Type B pancreatic cell (in vitro differentiated cells): ENCODE results near the gene MYBPC2. TPM values are rescaled to one million over a fixed set of nuclear protein-coding genes. Genes with fewer than 3 reads are reported as not detected.

Experiments used
- DNase-seq: peaks from one replicate; pipeline ENCODE4 v3.0.0; 2021; ENCODE audit warnings: mixed read lengths; ENCODE audit not compliant: unreplicated experiment; ENCODE audit errors: extremely low spot score
- H3K27ac Mint-ChIP-seq: 2 replicates; pipeline ENCODE4 v1.8.0; 2021; ENCODE audit warnings: mild to moderate bottlenecking, mixed read lengths
- H3K27me3 Mint-ChIP-seq: 2 replicates; pipeline ENCODE4 v1.8.0; 2021; ENCODE audit warnings: mixed read lengths
- H3K36me3 Mint-ChIP-seq: 2 replicates; pipeline ENCODE4 v1.8.0; 2021; ENCODE audit warnings: mixed read lengths
- H3K4me1 Mint-ChIP-seq: one replicate; pipeline ENCODE4 v1.8.0; 2021; ENCODE audit warnings: mixed read lengths; ENCODE audit not compliant: unreplicated experiment
- H3K4me3 Mint-ChIP-seq: 2 replicates; pipeline ENCODE4 v1.8.0; 2021; ENCODE audit warnings: mild to moderate bottlenecking, mixed read lengths
- H3K9me3 Mint-ChIP-seq: 2 replicates; pipeline ENCODE4 v1.8.0; 2021; ENCODE audit warnings: mixed read lengths
- total RNA-seq: library from RNA; stranded (reverse); gene quantifications from 2 replicates; pipeline ENCODE4 v1.2.1, GENCODE V29; 2021; ENCODE audit warnings: low replicate concordance
- TF ChIP-seq, protein P1 (sequence below): fragments of 200-600 bp; sonication (generic); conservative IDR thresholded peaks from 2 replicates; pipeline ENCODE4 v1.5.0; 2021; ENCODE audit warnings: antibody characterized with exemption, mild to moderate bottlenecking

MYBPC2 gene
- total RNA-seq, 1 donor from 2014 or later, result 0.12 TPM

DNA sequence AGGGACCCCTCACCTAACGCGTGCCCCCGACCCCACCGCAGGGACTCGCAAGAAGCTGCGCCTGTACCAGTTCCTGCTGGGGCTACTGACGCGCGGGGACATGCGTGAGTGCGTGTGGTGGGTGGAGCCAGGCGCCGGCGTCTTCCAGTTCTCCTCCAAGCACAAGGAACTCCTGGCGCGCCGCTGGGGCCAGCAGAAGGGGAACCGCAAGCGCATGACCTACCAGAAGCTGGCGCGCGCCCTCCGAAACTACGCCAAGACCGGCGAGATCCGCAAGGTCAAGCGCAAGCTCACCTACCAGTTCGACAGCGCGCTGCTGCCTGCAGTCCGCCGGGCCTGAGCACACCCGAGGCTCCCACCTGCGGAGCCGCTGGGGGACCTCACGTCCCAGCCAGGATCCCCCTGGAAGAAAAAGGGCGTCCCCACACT, 4.7 kb upstream of the MYBPC2 start:
- Mint-ChIP-seq H3K4me1 (peaks cover 15% of the 10 kb centered on the region), H3K27ac (peak overlapping the region; percentile 46), H3K36me3 (no peaks in the 10 kb centered on the region), H3K27me3 (peaks cover 23% of the 10 kb centered on the region), H3K4me3 (no peak overlapping the region), H3K9me3 (no peaks in the 10 kb centered on the region)
- no peak for DNase-seq
- TF ChIP-seq, protein P1, sequence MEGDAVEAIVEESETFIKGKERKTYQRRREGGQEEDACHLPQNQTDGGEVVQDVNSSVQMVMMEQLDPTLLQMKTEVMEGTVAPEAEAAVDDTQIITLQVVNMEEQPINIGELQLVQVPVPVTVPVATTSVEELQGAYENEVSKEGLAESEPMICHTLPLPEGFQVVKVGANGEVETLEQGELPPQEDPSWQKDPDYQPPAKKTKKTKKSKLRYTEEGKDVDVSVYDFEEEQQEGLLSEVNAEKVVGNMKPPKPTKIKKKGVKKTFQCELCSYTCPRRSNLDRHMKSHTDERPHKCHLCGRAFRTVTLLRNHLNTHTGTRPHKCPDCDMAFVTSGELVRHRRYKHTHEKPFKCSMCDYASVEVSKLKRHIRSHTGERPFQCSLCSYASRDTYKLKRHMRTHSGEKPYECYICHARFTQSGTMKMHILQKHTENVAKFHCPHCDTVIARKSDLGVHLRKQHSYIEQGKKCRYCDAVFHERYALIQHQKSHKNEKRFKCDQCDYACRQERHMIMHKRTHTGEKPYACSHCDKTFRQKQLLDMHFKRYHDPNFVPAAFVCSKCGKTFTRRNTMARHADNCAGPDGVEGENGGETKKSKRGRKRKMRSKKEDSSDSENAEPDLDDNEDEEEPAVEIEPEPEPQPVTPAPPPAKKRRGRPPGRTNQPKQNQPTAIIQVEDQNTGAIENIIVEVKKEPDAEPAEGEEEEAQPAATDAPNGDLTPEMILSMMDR, result no peak

DNA sequence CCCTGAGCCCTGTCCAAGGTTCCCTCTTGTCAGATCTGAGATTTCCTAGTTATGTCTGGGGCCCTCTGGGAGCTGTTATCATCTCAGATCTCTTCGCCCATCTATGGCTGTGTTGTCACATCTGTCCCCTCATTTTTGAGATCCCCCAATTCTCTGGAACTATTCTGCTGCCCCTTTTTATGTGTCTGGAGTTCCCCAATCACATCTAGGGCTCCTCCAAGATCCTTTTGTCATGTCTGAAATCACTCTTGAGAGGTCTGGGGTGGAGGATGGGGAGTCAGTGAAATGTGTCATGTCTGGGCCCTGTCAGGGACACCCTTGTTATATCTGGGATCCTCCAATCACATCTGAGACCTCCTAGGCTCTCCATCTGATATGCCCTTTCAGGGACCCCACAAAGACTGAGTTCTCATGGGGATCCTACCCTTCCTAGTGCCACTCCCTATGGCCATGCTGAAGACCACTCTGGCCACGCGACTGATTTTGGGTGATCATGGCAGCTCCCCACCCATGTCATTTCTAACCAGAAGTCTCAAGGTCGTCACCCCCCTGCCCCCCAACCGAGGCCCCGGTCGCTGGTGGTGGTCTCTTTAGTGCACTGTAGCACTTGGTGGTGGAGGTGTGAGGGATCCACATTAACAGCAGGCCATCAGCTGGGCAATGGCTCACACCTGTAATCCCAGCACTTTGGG, 3.8 kb upstream of the MYBPC2 start:
- Mint-ChIP-seq H3K36me3 (no peaks in the 10 kb centered on the region), H3K27ac (no peak overlapping the region), H3K27me3 (peaks cover 25% of the 10 kb centered on the region), H3K4me1 (peaks cover 18% of the 10 kb centered on the region), H3K4me3 (peak overlapping the region; percentile 65), H3K9me3 (no peaks in the 10 kb centered on the region)
- DNase-seq, result no peak
- TF ChIP-seq, protein P1, result no peak

DNA sequence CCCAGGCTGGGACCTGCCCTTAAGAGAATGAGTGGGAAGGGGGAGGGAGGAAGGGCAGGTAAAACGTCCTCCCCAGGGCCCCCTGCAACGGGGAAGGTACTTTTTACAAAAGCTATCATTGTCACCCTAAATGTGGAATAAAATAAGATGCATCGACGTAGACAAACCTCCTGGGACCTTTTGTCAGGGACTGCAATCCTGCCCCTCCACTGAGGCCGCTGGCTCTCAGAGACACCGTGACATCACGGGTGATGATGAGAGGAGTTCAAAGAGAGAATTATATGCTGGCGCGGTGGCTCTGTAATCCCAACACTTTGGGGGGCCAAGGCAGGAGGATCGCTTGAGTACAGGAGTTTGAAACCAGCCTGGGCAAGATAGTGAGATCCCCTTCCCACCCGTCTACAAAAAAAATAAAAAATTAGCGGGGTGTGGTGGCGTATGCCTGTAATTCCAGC, 1.8 kb upstream of the MYBPC2 start:
- Mint-ChIP-seq H3K4me3 (peak overlapping the region; percentile 93), H3K36me3 (no peaks in the 10 kb centered on the region), H3K4me1 (peaks cover 24% of the 10 kb centered on the region), H3K27ac (peak overlapping the region; percentile 88), H3K27me3 (peaks cover 31% of the 10 kb centered on the region), H3K9me3 (no peaks in the 10 kb centered on the region)
- no peak for DNase-seq
- TF ChIP-seq, protein P1, result no peak

DNA sequence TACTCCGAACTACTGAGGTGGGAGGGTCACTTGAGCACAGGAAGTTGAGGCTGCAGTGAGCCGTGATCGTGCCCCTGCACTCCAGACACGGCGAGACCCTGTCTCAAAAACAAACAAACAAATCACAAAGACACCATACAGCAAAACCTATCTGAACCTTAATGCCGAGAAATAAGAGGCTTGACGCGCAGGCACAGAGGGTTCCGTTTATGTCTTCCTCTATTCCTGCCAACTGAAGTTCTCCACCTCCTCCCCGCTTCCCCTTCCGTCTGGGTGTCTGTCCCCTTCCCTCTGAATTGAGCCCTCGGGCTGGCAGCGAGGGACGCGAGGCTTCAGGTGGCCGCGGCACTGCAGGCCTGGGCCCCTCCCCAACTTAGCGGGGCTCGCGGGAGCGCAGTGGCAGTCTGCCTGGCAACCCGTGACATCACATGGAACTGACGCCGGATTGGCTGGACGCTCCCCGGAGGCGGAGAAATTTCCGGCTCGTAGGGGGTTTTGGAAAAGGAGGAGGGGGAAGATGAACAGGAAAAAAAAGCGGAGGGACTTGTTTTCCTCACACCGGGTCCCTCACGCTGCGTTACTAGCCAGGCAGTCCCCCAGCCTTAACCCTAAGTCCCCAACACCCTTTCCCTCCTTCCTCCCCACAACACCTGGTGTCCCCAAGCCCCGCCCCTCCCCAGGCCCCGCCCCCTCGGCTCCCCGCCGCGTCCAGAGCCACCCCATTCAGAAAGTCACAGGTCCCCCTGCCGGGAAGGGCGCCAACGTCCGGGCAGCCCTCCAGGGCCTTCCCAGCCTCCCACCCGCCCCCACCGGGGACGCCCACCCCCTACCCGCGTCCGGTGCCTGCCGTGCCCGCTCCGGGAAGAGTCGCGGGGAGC, 1.1 kb upstream of the MYBPC2 start:
- H3K27me3 Mint-ChIP-seq, result peaks cover 37% of the 10 kb centered on the region
- peaks cover 24% of the 10 kb centered on the region for H3K4me1 Mint-ChIP-seq
- no peaks in the 10 kb centered on the region for H3K36me3 Mint-ChIP-seq
- H3K9me3 Mint-ChIP-seq, result no peaks in the 10 kb centered on the region
- peak overlapping the region; percentile 93 for H3K4me3 Mint-ChIP-seq
- TF ChIP-seq, protein P1, result no peak
- H3K27ac Mint-ChIP-seq, result peak overlapping the region; percentile 88
- peak; percentile 95 for DNase-seq

DNA sequence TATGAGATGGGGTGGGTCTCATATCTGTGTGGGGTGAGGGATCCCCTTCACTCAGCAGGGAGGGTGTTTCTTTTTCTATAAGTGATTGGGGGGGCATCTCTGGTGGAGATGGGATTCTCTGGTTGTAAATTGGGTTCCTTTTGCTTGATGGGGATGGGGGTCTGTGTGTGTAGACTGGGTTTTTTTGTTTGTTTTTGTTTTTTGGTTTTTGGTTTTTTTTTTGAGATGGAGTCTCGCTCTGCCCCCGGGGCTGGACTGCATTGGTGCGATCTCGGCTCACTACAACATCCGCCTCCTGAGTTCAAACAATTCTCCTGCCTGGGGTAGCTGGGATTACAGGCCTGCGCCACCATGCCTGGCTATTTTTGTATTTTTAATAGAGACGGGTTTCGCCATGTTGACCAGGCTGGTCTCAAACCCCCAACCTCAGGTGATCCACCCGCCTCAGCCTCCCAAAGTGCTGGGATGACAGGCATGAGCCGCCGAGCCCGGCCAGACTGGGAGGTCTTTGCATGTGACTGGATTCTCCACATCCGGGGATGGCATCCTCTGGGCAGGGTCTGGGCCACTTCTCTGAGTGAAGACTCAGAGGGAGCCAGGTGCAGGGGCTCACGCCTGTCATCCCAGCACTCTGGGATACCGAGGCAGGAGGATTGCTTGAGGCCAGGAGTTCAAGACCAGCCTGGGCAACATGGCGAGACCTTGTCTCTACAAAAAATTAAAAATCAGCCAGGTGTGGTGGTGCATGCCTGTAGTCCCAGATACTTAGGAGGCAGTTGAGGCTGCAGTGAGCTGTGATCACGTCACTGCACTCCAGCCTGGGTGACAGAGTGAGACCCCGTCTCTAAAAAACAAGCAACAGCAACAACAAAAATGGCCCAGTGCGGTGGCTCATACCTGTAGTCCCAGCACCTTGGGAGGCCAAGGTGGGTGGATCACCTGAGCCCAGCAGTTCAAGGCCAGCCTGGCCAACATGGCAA, 799 bp downstream of the MYBPC2 start:
- DNase-seq, result no peak
- Mint-ChIP-seq H3K4me1 (peaks cover 24% of the 10 kb centered on the region), H3K36me3 (no peaks in the 10 kb centered on the region), H3K9me3 (no peaks in the 10 kb centered on the region), H3K27ac (peak overlapping the region; percentile 39), H3K27me3 (peaks cover 53% of the 10 kb centered on the region), H3K4me3 (peak overlapping the region; percentile 80)
- TF ChIP-seq, protein P1, result no peak
